HEK293 (cell line): Measurements from ENCODE around the gene RAB3B.
A peak's percentile ranks its signal among the peaks of the same experiment; 100 is the strongest.

ENCODE experiments used
- CTCF ChIA-PET: fragments of 350-600 bp; formaldehyde crosslinking; extraction: SDS; loops from one replicate; lab custom pipeline; 2021; ENCODE audit warnings: antibody characterized with exemption; lab: Yijun Ruan, JAX
- POLR2A ChIA-PET: fragments of 300-600 bp; formaldehyde crosslinking; extraction: SDS; loops from one replicate; lab custom pipeline; 2020; ENCODE audit warnings: antibody characterized with exemption, inconsistent platforms; lab: Yijun Ruan, JAX
- H3K27ac ChIP-seq: fragments of 200-500 bp; sonication (Bioruptor generic); 2 replicates; pipeline ENCODE4 v1.5.1; 2014; ENCODE audit warnings: low read depth, low read length, control low read depth, inconsistent platforms; ENCODE audit errors: extremely low read depth
- H3K36me3 ChIP-seq, 2 experiments: fragments of 200-500 bp in 1 of 2; sonication (Bioruptor generic) in 1 of 2; 1 replicate in 1 of 2; 2 replicates in 1 of 2; pipeline ENCODE4 v1.5.1; 2014 to 2017; ENCODE audit warnings: inconsistent platforms in 2 of 2, low read length in 2 of 2; ENCODE audit not compliant: control insufficient read depth in 2 of 2, insufficient read depth in 1 of 2
- H3K4me1 ChIP-seq: fragments of 200-500 bp; sonication (Bioruptor generic); 2 replicates; pipeline ENCODE4 v1.5.1; 2014; ENCODE audit warnings: mild to moderate bottlenecking, low read length, inconsistent platforms; ENCODE audit not compliant: control insufficient read depth, insufficient read depth
- H3K4me3 ChIP-seq: 2 replicates; pipeline ENCODE4 v1.5.1; 2011; ENCODE audit warnings: low read depth, mild to moderate bottlenecking, control low read depth, low read length, moderate library complexity
- H3K9me3 ChIP-seq: fragments of 200-500 bp; sonication (Bioruptor generic); 2 replicates; pipeline ENCODE4 v1.5.1; 2014; ENCODE audit warnings: low read depth, low read length, inconsistent platforms; ENCODE audit not compliant: control insufficient read depth, insufficient read depth
- FEZF1 ChIP-seq: fragments of 450-650 bp; formaldehyde crosslinking; IDR thresholded peaks from 2 replicates; pipeline ENCODE4 v1.5.1; 2016; ENCODE audit warnings: missing biosample characterization, missing genetic modification characterization
- KLF1 ChIP-seq: fragments of 450-650 bp; formaldehyde crosslinking; IDR thresholded peaks from 2 replicates; pipeline ENCODE4 v1.5.1; 2016; ENCODE audit warnings: missing biosample characterization, missing genetic modification characterization
- MYNN ChIP-seq: fragments of 450-650 bp; formaldehyde crosslinking; IDR thresholded peaks from 2 replicates; pipeline ENCODE4 v1.5.1; 2016; ENCODE audit warnings: missing biosample characterization, missing genetic modification characterization, borderline replicate concordance
- MZF1 ChIP-seq: fragments of 450-650 bp; formaldehyde crosslinking; IDR thresholded peaks from 2 replicates; pipeline ENCODE4 v1.5.1; 2017; ENCODE audit warnings: missing biosample characterization, missing genetic modification characterization, borderline replicate concordance
- OSR2 ChIP-seq: fragments of 450-650 bp; formaldehyde crosslinking; IDR thresholded peaks from 2 replicates; pipeline ENCODE4 v1.5.1; 2016; ENCODE audit warnings: missing biosample characterization, missing genetic modification characterization
- PATZ1 ChIP-seq: fragments of 450-650 bp; formaldehyde crosslinking; IDR thresholded peaks from 2 replicates; pipeline ENCODE4 v1.5.1; 2016; ENCODE audit warnings: missing biosample characterization, missing genetic modification characterization
- PRDM2 ChIP-seq: fragments of 450-650 bp; formaldehyde crosslinking; IDR thresholded peaks from 2 replicates; pipeline ENCODE4 v1.5.1; 2016; ENCODE audit warnings: missing biosample characterization, missing genetic modification characterization, borderline replicate concordance
- RBAK ChIP-seq: fragments of 450-650 bp; formaldehyde crosslinking; IDR thresholded peaks from 2 replicates; pipeline ENCODE4 v1.5.1; 2016; ENCODE audit warnings: missing biosample characterization, missing genetic modification characterization
- SCRT1 ChIP-seq: fragments of 450-650 bp; formaldehyde crosslinking; IDR thresholded peaks from 2 replicates; pipeline ENCODE4 v1.5.1; 2016; ENCODE audit warnings: missing biosample characterization, missing genetic modification characterization, borderline replicate concordance
- SCRT2 ChIP-seq: fragments of 450-650 bp; formaldehyde crosslinking; IDR thresholded peaks from 2 replicates; pipeline ENCODE4 v1.5.1; 2016; ENCODE audit warnings: missing biosample characterization, missing genetic modification characterization
- ZBTB11 ChIP-seq: fragments of 450-650 bp; formaldehyde crosslinking; conservative IDR thresholded peaks from 2 replicates; pipeline ENCODE4 v1.5.1; 2016; ENCODE audit warnings: low read depth, missing biosample characterization, missing genetic modification characterization
- ZBTB6 ChIP-seq: fragments of 450-650 bp; formaldehyde crosslinking; IDR thresholded peaks from 2 replicates; pipeline ENCODE4 v1.5.1; 2017; ENCODE audit warnings: missing biosample characterization, missing genetic modification characterization
- ZEB2 ChIP-seq: fragments of 450-650 bp; formaldehyde crosslinking; IDR thresholded peaks from 2 replicates; pipeline ENCODE4 v1.5.1; 2016; ENCODE audit warnings: missing biosample characterization, missing genetic modification characterization
- ZNF24 ChIP-seq: fragments of 450-650 bp; formaldehyde crosslinking; IDR thresholded peaks from 2 replicates; pipeline ENCODE4 v1.5.1; 2016; ENCODE audit warnings: missing biosample characterization, missing genetic modification characterization
- ZNF324 ChIP-seq: fragments of 450-650 bp; formaldehyde crosslinking; IDR thresholded peaks from 2 replicates; pipeline ENCODE4 v1.5.1; 2016; ENCODE audit warnings: missing biosample characterization, missing genetic modification characterization
- ZNF335 ChIP-seq: fragments of 450-650 bp; formaldehyde crosslinking; conservative IDR thresholded peaks from 2 replicates; pipeline ENCODE4 v1.5.1; 2016; ENCODE audit warnings: missing biosample characterization, missing genetic modification characterization

Gene RAB3B

GRCh38 chr1:51990478-51990965 is at the start of gene RAB3B (continued):
- TF ChIP-seq PATZ1 (tag by site-specific recombination) = peak; percentile 15; the same call in 1 of the 2 replicates
- peak; percentile 51; the same call in 1 of the 2 replicates for TF ChIP-seq ZNF335 (tag by site-specific recombination)
- no peak for TF ChIP-seq MYNN (tag by site-specific recombination)
- no peak for TF ChIP-seq FEZF1 (tag by site-specific recombination)
- TF ChIP-seq ZNF24 (tag by site-specific recombination) = 0 out of 2 replicates have a peak, but pooled peaks have one; percentile 23
- no peak for TF ChIP-seq MZF1 (tag by site-specific recombination)
- TF ChIP-seq ZBTB11 (tag by site-specific recombination) = no peak
- TF ChIP-seq RBAK = no peak
- TF ChIP-seq ZEB2 (tag by site-specific recombination) = peak; percentile 26; the same call in 1 of the 2 replicates
- no peak for TF ChIP-seq OSR2 (tag by site-specific recombination)
- TF ChIP-seq ZBTB6 (tag by site-specific recombination) = peak; percentile 90
- TF ChIP-seq ZNF324 (tag by site-specific recombination) = 0 out of 2 replicates have a peak, but pooled peaks have one; percentile 32
- peak; percentile 70 for TF ChIP-seq KLF1 (tag by site-specific recombination)

- Histone ChIP-seq H3K9me3 (no peaks in the 10 kb centered on the region), H3K36me3 (peaks cover 14 to 37% of the 10 kb centered on the region in 2 experiments; a peak in 2 of 3 replicates), H3K4me1 (no peaks in the 10 kb centered on the region), H3K4me3 (no peak overlapping the region), H3K27ac (no peak overlapping the region)
- ChIA-PET CTCF (no interaction called here), POLR2A (interaction anchor here (0.7 kb wide), 1 partner anchor 16 kb away, joined by 4 read pairs; no protein-coding TSS in a partner anchor)
- TF ChIP-seq SCRT1 (tag by site-specific recombination) = peak; percentile 59; the same call in 1 of the 2 replicates
- no peak for TF ChIP-seq PRDM2 (tag by site-specific recombination)
- peak; percentile 84 for TF ChIP-seq SCRT2 (tag by site-specific recombination)
These were observed 47.4 kb upstream of the RAB3B start for GRCh38 chr1:52037909-52038308.
